ENCODE measurements around the gene IRX5.

- TF ChIP-seq CTCF (IDR thresholded peaks at IDR 0.05) (no peak), POLR2A (IDR thresholded peaks at IDR 0.05) (no peak)
Observed at GRCh38 chr16:54952195-54952594, 21.5 kb downstream of the IRX5 start.

Data from stomach (tissue), 4 donors.